ENCODE measurements around the gene LIPH. TPM values are rescaled to one million over a fixed set of nuclear protein-coding genes. Genes with fewer than 3 reads are reported as not detected.
A peak's percentile ranks its signal among the peaks of the same experiment; 100 is the strongest.

The LIPH gene
- total RNA-seq, 2 experiments from 2014 or later: not detected

DNA sequence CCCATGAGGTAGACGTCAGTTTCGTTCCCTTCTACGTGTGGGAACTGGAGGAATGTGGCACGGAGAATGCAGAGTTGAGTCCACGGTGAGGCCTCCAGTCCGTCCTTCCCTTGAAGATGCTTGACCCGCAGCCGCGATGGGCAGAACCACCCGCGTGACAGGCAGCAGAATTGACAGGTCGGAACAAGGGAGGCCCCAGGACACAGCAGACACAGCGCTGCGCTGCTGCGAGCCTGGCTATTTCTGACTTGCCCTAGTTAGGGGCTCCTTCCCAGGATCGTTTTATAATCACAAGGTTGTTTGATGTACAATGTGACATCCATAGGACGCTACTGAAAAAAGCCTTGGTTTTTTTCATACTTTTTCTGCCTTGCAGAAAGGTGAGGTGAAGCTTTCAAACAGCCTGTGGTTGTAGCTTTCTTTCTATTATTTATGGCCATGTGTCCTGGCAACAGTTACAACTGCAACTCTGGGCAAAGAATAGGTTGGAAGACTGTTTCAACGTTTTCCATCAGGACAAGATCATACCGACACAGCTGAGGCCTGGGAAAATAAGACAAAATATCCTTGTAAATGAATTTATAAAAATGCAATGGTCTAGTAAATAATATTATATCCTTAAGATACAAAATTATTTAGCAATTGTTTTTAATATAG is 43.9 kb downstream of the LIPH start:
- DNase-seq (no peak), ATAC-seq (no peak)
- ChIA-PET CTCF (interaction anchor here (2.6 kb wide), 1 partner anchor 50 kb away, joined by 9 read pairs; no protein-coding TSS in a partner anchor), POLR2A (interaction anchor here (0.9 kb wide), 1 partner anchor 9 kb away, joined by 4 read pairs; the partner anchor contains the start of gene TMEM41A)
- Mint-ChIP-seq H3K9me3 (ENCODE audit: insufficient read depth) (no peaks in the 10 kb centered on the region), H3K27ac (no peak overlapping the region), H3K4me3 (no peak overlapping the region), H3K4me1 (ENCODE audit: low read depth) (no peaks in the 10 kb centered on the region), H3K27me3 (ENCODE audit: low read depth) (peaks cover 4% of the 10 kb centered on the region), H3K36me3 (ENCODE audit: low read depth) (no peaks in the 10 kb centered on the region)

DNA sequence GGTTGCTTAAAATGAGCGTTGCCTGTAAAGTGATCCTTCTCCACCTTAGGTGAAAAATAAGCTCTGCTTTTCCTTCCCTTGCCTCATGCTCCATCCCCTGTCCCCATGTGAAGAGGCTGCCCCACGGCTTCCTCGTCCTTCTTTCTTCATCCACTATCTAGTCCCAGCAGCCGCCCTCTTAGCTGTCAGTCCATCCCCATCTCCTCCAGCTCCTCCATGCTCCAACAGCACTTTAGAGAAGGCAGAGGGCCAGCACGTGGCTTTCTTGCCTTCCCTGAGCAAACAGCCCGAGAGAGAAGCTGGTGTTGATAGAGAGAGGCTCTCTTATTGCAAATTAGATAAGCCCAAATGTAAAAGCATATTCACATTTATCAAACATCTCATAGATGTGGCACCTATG is 44.5 kb downstream of the LIPH start:
- no peak overlapping the region for H3K27ac Mint-ChIP-seq
- H3K4me3 Mint-ChIP-seq: no peak overlapping the region
- DNase-seq (no peak), ATAC-seq (no peak)
- H3K9me3 Mint-ChIP-seq (ENCODE audit: insufficient read depth): no peaks in the 10 kb centered on the region
- CTCF ChIA-PET: no interaction called here
- H3K27me3 Mint-ChIP-seq (ENCODE audit: low read depth): peaks cover 2% of the 10 kb centered on the region
- POLR2A ChIA-PET: no interaction called here
- H3K36me3 Mint-ChIP-seq (ENCODE audit: low read depth): no peaks in the 10 kb centered on the region
- no peaks in the 10 kb centered on the region for H3K4me1 Mint-ChIP-seq (ENCODE audit: low read depth)

DNA sequence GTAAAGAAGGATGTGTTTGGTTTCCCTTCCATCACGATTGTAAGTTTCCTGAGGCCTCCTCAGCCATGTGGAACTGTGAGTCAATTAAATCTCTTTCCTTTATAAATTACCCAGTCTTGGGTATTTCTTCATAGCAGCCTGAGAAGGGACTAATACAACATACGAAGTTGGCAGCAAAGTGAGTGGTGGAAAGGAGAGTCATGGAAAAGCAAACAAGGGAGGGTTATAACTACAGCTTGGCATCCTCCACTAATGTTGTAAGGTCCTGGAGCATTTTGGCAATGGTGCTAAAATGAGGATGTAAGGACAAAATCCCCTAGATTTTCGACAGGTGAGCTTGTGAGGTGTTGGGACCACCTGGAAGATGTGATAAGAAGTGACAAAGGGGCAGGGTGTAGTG is 47.8 kb downstream of the LIPH start:
- H3K36me3 Mint-ChIP-seq (ENCODE audit: low read depth): no peaks in the 10 kb centered on the region
- DNase-seq (no peak), ATAC-seq (no peak)
- ChIA-PET POLR2A (no interaction called here), CTCF (no interaction called here)
- H3K4me1 Mint-ChIP-seq (ENCODE audit: low read depth): no peaks in the 10 kb centered on the region
- no peak overlapping the region for H3K27ac Mint-ChIP-seq
- no peak overlapping the region for H3K4me3 Mint-ChIP-seq
- H3K27me3 Mint-ChIP-seq (ENCODE audit: low read depth): peaks cover 7% of the 10 kb centered on the region
- no peaks in the 10 kb centered on the region for H3K9me3 Mint-ChIP-seq (ENCODE audit: insufficient read depth)

DNA sequence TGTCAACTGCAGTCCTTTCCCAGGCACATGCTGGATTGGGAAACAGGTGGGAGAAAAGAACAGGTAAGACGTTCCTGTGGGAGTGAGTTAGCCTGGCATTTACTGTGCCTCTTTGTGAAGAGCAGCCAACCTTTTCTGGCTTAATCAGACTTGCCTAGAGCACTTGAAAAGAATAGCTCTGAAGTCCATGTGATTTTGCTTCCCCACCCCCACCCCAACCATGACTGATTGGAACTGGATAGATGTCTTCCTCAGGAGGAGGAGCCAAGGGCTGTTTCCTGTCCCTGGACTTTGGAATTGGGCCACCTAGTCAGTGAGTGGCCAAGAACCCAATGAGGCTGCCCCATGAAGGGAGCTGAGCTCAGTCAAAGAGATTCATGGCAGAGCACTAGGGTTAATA is 48.9 kb downstream of the LIPH start:
- H3K27ac Mint-ChIP-seq: no peak overlapping the region
- CTCF ChIA-PET: interaction anchor here (1.8 kb wide), 1 partner anchor 55 kb away, joined by 4 read pairs; no protein-coding TSS in a partner anchor
- ATAC-seq (no peak), DNase-seq (no peak)
- no peaks in the 10 kb centered on the region for H3K9me3 Mint-ChIP-seq (ENCODE audit: insufficient read depth)
- peaks cover 4% of the 10 kb centered on the region for H3K4me1 Mint-ChIP-seq (ENCODE audit: low read depth)
- POLR2A ChIA-PET: no interaction called here
- H3K27me3 Mint-ChIP-seq (ENCODE audit: low read depth): peaks cover 7% of the 10 kb centered on the region
- H3K36me3 Mint-ChIP-seq (ENCODE audit: low read depth): no peaks in the 10 kb centered on the region
- H3K4me3 Mint-ChIP-seq: no peak overlapping the region

DNA sequence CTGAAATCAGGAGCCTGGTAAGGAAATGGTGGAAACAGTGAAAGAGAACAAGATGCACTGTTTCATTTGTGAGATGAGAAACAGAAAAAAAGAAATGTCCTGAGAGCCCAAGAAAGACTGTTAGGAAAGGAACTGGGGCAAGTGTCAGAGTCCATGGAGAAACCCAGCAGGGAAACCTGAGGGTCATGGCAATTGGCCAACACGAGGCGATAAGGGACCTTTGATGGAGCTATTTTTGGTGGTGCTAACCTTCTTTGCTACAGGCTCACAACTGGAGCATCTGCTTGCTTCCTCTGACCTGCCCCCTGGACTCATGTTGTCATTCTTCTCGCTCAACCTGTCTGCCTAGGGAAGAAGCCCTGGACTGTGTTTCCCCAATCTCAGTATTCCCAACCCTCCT is 49.4 kb downstream of the LIPH start:
- no peak for DNase-seq

GRCh38 chr3:185498503-185499396 is 53.6 kb downstream of the LIPH start, which contains the start of gene TMEM41A:
TMEM41A (minus strand) TSS chr3:185499035; CDS start chr3:185498961, 74 bp downstream.
- ATAC-seq (peak; percentile 99), DNase-seq (peak; percentile 93)
- Mint-ChIP-seq H3K9me3 (ENCODE audit: insufficient read depth) (no peaks in the 10 kb centered on the region), H3K27ac (peak within 1 kb of the TSS; percentile 92), H3K4me1 (ENCODE audit: low read depth) (peaks cover 18% of the 10 kb centered on the region), H3K27me3 (ENCODE audit: low read depth) (peaks cover 7% of the 10 kb centered on the region), H3K4me3 (peak within 1 kb of the TSS; percentile 96), H3K36me3 (ENCODE audit: low read depth) (peaks cover 20% of the 10 kb centered on the region)
- ChIA-PET POLR2A (interaction anchor here (0.7 to 1.5 kb wide), 6 partner anchors 10 to 213 kb away, joined by 3 to 12 read pairs (median 4); partner anchors contain the start of gene SENP2), CTCF (interaction anchor here (0.7 to 1.1 kb wide), 2 partner anchors 29 to 59 kb away, joined by 3 to 6 read pairs; no protein-coding TSS in a partner anchor)

More for the DNA sequence above, 49.4 kb downstream of the LIPH start:
- Mint-ChIP-seq H3K36me3 (ENCODE audit: low read depth) (no peaks in the 10 kb centered on the region), H3K4me3 (no peak overlapping the region), H3K9me3 (ENCODE audit: insufficient read depth) (no peaks in the 10 kb centered on the region), H3K27ac (no peak overlapping the region), H3K4me1 (ENCODE audit: low read depth) (peaks cover 4% of the 10 kb centered on the region), H3K27me3 (ENCODE audit: low read depth) (peaks cover 7% of the 10 kb centered on the region)
- ATAC-seq: no peak
- CTCF ChIA-PET: interaction anchor here (1.8 kb wide), 1 partner anchor 56 kb away, joined by 4 read pairs; no protein-coding TSS in a partner anchor
- POLR2A ChIA-PET: no interaction called here

DNA sequence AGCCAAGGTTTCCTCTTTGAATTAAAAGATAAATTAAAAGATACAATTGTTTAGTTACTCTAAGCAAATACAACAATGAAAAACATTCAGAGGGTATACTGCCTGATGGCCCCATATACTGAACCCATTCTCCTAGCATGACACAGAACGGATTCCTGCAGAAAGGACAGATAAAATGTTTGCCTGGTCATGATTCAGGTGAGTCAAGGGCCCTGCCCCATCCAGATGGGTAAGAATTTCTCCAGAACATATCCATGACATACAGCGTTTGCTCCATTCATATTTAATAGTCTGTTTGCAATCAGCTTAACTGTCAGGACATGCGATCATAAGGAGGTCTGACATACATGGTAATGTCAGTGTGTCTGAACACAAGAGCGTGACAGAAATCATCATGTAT is 62.1 kb downstream of the LIPH start:
- no peak overlapping the region for H3K4me3 Mint-ChIP-seq
- peaks cover 39% of the 10 kb centered on the region for H3K36me3 Mint-ChIP-seq (ENCODE audit: low read depth)
- H3K27me3 Mint-ChIP-seq (ENCODE audit: low read depth): no peaks in the 10 kb centered on the region
- H3K9me3 Mint-ChIP-seq (ENCODE audit: insufficient read depth): no peaks in the 10 kb centered on the region
- no peak for ATAC-seq
- H3K4me1 Mint-ChIP-seq (ENCODE audit: low read depth): peaks cover 9% of the 10 kb centered on the region
- H3K27ac Mint-ChIP-seq: no peak overlapping the region
- no peak for DNase-seq
- POLR2A ChIA-PET: no interaction called here
- CTCF ChIA-PET: no interaction called here

- CTCF ChIA-PET: no interaction called here
- Mint-ChIP-seq H3K9me3 (ENCODE audit: insufficient read depth) (no peaks in the 10 kb centered on the region), H3K27ac (no peak overlapping the region), H3K4me1 (ENCODE audit: low read depth) (peaks cover 9% of the 10 kb centered on the region), H3K36me3 (ENCODE audit: low read depth) (peaks cover 33% of the 10 kb centered on the region), H3K4me3 (no peak overlapping the region), H3K27me3 (ENCODE audit: low read depth) (no peaks in the 10 kb centered on the region)
- ATAC-seq (no peak), DNase-seq (no peak)
- POLR2A ChIA-PET: no interaction called here
These were observed 62.9 kb downstream of the LIPH start for GRCh38 chr3:185489462-185489861.

GRCh38 chr3:185488465-185488864 is 63.9 kb downstream of the LIPH start:
- Mint-ChIP-seq H3K27ac (no peak overlapping the region), H3K9me3 (ENCODE audit: insufficient read depth) (no peaks in the 10 kb centered on the region), H3K36me3 (ENCODE audit: low read depth) (peaks cover 29% of the 10 kb centered on the region), H3K4me1 (ENCODE audit: low read depth) (peaks cover 12% of the 10 kb centered on the region), H3K4me3 (no peak overlapping the region), H3K27me3 (ENCODE audit: low read depth) (no peaks in the 10 kb centered on the region)
- ChIA-PET CTCF (no interaction called here), POLR2A (no interaction called here)
- DNase-seq (no peak), ATAC-seq (no peak)

DNA sequence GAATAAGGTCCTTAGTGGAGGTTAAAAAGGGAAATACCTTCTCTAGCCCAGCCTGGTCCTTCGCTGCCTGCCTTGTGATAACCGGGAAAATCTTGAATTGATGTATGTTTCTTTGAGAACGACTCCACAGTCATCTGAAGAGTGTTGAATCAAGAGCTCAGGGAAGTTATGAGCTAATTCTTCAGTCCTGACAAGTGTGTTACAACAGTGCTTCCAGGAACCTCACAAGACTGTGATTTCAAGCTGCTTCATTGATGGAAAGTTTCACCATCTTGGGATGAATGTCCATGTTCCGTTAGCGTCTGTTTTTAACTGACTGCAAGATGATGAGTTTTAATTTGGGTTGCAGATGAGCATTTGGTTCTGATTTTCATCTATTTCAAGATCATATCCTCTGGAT is 66.0 kb downstream of the LIPH start:
- ATAC-seq: no peak
- CTCF ChIA-PET: no interaction called here
- peaks cover 36% of the 10 kb centered on the region for H3K36me3 Mint-ChIP-seq (ENCODE audit: low read depth)

GRCh38 chr3:185484296-185484695 is 68.1 kb downstream of the LIPH start:
- peaks cover 35% of the 10 kb centered on the region for H3K36me3 Mint-ChIP-seq (ENCODE audit: low read depth)
- CTCF ChIA-PET: interaction anchor here (0.9 kb wide), 1 partner anchor 91 kb away, joined by 3 read pairs; no protein-coding TSS in a partner anchor

More for the DNA sequence above, 66.0 kb downstream of the LIPH start:
- Mint-ChIP-seq H3K27me3 (ENCODE audit: low read depth) (no peaks in the 10 kb centered on the region), H3K4me3 (no peak overlapping the region), H3K4me1 (ENCODE audit: low read depth) (peaks cover 14% of the 10 kb centered on the region), H3K9me3 (ENCODE audit: insufficient read depth) (peaks cover 10% of the 10 kb centered on the region), H3K27ac (no peak overlapping the region)
- no peak for DNase-seq
- POLR2A ChIA-PET: no interaction called here

More at GRCh38 chr3:185484296-185484695, 68.1 kb downstream of the LIPH start:
- Mint-ChIP-seq H3K4me3 (no peak overlapping the region), H3K27ac (no peak overlapping the region), H3K27me3 (ENCODE audit: low read depth) (no peaks in the 10 kb centered on the region), H3K9me3 (ENCODE audit: insufficient read depth) (peaks cover 10% of the 10 kb centered on the region), H3K4me1 (ENCODE audit: low read depth) (peaks cover 14% of the 10 kb centered on the region)
- POLR2A ChIA-PET: no interaction called here
- DNase-seq: no peak
- no peak for ATAC-seq
